GM12878 (cell line): ENCODE results near the gene ZNF222.

ENCODE experiments used
- POLR2AphosphoS5 ChIP-seq: IDR thresholded peaks from 2 replicates; pipeline ENCODE4 v1.6.1; 2011; ENCODE audit warnings: mild to moderate bottlenecking, low read length, inconsistent platforms
- RELA ChIP-seq: fragments of 450-650 bp; IDR thresholded peaks from 2 replicates; pipeline ENCODE4 v1.8.0; 2014; ENCODE audit warnings: borderline replicate concordance; ENCODE audit not compliant: partially characterized antibody
- YY1 ChIP-seq: IDR thresholded peaks from 2 replicates; pipeline ENCODE4 v1.6.1; 2011; ENCODE audit warnings: low read depth, mild to moderate bottlenecking, low read length
- TF ChIP-seq, protein P1 (sequence below): fragments of 150-350 bp; IDR thresholded peaks from 2 replicates; pipeline ENCODE4 v1.6.1; 2016; ENCODE audit warnings: low read depth, low read length

DNA sequence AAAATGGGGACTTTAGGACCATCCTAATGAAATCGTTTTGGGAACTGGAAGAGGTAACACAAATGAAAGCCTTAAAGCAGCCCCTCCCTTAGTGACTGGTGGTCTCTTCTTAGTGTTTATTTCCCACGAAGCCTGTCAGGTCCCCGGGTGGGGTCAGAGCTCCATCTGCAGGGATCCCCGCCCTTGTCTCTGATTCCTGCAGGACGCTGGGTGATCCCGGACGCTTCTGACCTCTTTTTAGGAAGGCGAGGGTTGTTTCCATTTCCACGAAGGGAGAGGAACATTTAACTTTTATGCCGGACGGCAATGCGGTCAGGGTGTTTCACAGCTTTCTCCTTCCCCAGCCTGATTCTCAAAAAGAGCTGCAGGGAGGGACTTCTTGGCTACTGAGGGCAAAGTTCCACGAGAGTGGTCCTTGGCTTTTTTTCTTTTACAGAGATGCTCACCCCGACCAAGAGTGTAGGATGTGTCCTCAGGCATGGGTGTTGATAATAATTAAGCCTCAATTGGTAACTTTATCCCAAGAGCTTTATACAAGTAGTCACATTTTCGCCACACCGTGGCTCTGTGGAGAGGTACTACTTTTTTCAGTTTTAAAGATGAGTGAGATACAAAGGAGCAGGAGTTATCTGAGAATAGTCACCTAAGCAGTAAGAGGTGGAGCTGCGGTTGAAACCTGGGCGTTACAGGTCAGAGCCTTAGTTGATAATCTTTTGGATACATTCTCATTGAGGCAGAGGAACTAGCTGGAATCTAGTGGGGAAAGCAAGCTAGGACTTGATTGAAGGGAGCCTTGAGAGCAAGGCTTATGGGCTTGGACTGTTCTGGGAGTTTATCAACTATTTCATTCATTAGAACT is 47.6 kb downstream of the ZNF222 start:
- no peak for TF ChIP-seq POLR2AphosphoS5
- TF ChIP-seq, protein P1, sequence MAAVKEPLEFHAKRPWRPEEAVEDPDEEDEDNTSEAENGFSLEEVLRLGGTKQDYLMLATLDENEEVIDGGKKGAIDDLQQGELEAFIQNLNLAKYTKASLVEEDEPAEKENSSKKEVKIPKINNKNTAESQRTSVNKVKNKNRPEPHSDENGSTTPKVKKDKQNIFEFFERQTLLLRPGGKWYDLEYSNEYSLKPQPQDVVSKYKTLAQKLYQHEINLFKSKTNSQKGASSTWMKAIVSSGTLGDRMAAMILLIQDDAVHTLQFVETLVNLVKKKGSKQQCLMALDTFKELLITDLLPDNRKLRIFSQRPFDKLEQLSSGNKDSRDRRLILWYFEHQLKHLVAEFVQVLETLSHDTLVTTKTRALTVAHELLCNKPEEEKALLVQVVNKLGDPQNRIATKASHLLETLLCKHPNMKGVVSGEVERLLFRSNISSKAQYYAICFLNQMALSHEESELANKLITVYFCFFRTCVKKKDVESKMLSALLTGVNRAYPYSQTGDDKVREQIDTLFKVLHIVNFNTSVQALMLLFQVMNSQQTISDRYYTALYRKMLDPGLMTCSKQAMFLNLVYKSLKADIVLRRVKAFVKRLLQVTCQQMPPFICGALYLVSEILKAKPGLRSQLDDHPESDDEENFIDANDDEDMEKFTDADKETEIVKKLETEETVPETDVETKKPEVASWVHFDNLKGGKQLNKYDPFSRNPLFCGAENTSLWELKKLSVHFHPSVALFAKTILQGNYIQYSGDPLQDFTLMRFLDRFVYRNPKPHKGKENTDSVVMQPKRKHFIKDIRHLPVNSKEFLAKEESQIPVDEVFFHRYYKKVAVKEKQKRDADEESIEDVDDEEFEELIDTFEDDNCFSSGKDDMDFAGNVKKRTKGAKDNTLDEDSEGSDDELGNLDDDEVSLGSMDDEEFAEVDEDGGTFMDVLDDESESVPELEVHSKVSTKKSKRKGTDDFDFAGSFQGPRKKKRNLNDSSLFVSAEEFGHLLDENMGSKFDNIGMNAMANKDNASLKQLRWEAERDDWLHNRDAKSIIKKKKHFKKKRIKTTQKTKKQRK: no peak
- no peak for TF ChIP-seq RELA
- TF ChIP-seq YY1: no peak
